OCI-LY3 (cell line): ENCODE data around the gene HEXIM2.

Experiments used
- EZH2phosphoT487 ChIP-seq: fragments of 200-600 bp; shearing (Covaris generic); IDR thresholded peaks from 2 replicates; pipeline ENCODE4 v1.6.1; 2018; ENCODE audit warnings: antibody characterized with exemption, mixed run types, low read depth
- TF ChIP-seq, protein P1 (sequence below): fragments of 200-600, 300-600 bp; sonication (generic); IDR thresholded peaks from 2 replicates; pipeline ENCODE4 v1.5.1; 2014; ENCODE audit warnings: antibody characterized with exemption, low read length, low read depth

DNA sequence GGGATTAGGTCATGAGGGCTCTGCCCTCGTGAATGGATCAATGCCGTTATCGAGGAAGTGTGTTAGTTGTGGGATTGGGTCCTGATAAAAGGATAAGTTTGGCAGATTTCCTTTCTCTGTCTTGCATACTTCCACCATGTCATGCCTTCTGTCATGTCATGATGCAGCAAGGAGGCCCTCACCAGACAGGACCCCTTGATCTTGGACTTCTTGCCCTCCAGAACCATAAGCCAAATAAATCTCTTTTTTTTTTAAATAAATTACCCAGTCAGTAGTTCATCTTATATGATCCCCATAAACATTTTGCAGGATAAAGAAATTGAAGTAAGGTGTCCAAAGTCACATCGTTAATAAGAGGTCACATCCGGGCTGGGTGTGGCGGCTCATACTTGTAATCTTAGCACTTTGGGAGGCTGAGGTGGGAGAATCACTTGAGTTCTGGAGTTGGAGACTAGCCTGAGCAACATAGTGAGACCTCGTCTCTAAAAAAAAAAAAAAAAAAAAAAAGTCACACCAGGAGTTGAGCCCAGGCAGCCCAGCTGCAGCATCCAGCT, 25.2 kb downstream of the HEXIM2 start:
- TF ChIP-seq, protein P1, sequence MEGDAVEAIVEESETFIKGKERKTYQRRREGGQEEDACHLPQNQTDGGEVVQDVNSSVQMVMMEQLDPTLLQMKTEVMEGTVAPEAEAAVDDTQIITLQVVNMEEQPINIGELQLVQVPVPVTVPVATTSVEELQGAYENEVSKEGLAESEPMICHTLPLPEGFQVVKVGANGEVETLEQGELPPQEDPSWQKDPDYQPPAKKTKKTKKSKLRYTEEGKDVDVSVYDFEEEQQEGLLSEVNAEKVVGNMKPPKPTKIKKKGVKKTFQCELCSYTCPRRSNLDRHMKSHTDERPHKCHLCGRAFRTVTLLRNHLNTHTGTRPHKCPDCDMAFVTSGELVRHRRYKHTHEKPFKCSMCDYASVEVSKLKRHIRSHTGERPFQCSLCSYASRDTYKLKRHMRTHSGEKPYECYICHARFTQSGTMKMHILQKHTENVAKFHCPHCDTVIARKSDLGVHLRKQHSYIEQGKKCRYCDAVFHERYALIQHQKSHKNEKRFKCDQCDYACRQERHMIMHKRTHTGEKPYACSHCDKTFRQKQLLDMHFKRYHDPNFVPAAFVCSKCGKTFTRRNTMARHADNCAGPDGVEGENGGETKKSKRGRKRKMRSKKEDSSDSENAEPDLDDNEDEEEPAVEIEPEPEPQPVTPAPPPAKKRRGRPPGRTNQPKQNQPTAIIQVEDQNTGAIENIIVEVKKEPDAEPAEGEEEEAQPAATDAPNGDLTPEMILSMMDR = no peak
- TF ChIP-seq EZH2phosphoT487 = no peak
